HL-60 (cell line): Measurements from ENCODE around the gene MCM5.

Source experiments
- DNase-seq, 2 experiments: peaks; one replicate each; pipeline ENCODE4 v3.0.0-alpha.2; 2010 to 2020; ENCODE audit warnings: low read depth in 1 of 2, low spot score in 1 of 2
- H3K27ac ChIP-seq: fragments of 250-450 bp; sonication (Bioruptor Pico); replicated peaks from 2 replicates; pipeline ENCODE4 v1.5.1; 2020; ENCODE audit warnings: mild to moderate bottlenecking, moderate library complexity
- H3K27me3 ChIP-seq: fragments of 250-450 bp; sonication (Bioruptor Pico); 2 replicates; pipeline ENCODE4 v1.5.1; 2021; ENCODE audit warnings: mild to moderate bottlenecking, moderate library complexity; ENCODE audit not compliant: insufficient read depth, poor library complexity, severe bottlenecking
- H3K4me3 ChIP-seq: replicated peaks from 2 replicates; pipeline ENCODE4 v1.5.1; 2011; ENCODE audit warnings: mild to moderate bottlenecking, control low read depth, low read length; ENCODE audit not compliant: insufficient read depth
- CTCF ChIP-seq: IDR thresholded peaks from one replicate; pipeline ENCODE4 v1.5.1; 2011; ENCODE audit warnings: low read length, control low read depth, inconsistent platforms; ENCODE audit not compliant: insufficient read depth
- GABPA ChIP-seq: IDR thresholded peaks from 2 replicates; pipeline ENCODE4 v1.6.1; 2012; ENCODE audit warnings: low read depth
- POLR2AphosphoS5 ChIP-seq: IDR thresholded peaks from 2 replicates; pipeline ENCODE4 v1.6.1; 2012; ENCODE audit warnings: low read depth
- SPI1 ChIP-seq: IDR thresholded peaks from 2 replicates; pipeline ENCODE4 v1.6.1; 2012; ENCODE audit warnings: low read depth, mild to moderate bottlenecking, borderline replicate concordance
- TF ChIP-seq, protein P1 (sequence below): IDR thresholded peaks from 2 replicates; pipeline ENCODE4 v1.6.1; 2012; ENCODE audit warnings: low read depth; ENCODE audit not compliant: insufficient replicate concordance

Gene MCM5

DNA sequence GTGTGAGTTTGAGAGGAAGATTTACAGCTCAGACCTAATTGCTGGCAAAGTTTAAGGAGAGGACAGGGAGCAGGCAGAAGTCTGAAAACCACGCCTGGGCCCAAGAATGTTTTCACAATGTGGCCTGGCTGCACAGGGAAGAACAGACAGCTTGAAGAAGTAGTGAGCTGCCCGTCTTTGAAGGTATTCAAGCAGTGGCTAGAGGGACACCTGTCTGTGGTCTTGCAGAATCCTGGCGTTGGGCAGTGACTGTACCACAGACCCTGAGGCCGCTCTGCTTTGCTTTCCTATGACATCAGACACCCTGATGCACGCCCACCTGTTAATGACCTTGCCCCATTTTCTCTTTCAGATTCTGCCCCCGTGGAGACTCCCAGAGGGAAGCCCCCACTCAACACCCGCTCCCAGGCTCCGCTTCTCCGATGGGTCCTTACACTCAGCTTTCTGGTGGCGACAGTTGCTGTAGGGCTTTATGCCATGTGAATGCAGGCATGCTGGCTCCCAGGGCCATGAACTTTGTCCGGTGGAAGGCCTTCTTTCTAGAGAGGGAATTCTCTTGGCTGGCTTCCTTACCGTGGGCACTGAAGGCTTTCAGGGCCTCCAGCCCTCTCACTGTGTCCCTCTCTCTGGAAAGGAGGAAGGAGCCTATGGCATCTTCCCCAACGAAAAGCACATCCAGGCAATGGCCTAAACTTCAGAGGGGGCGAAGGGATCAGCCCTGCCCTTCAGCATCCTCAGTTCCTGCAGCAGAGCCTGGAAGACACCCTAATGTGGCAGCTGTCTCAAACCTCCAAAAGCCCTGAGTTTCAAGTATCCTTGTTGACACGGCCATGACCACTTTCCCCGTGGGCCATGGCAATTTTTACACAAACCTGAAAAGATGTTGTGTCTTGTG, 6.6 kb upstream of the MCM5 start:
- TF ChIP-seq CTCF (no peak), POLR2AphosphoS5 (no peak), GABPA (no peak), SPI1 (no peak)
- TF ChIP-seq, protein P1, sequence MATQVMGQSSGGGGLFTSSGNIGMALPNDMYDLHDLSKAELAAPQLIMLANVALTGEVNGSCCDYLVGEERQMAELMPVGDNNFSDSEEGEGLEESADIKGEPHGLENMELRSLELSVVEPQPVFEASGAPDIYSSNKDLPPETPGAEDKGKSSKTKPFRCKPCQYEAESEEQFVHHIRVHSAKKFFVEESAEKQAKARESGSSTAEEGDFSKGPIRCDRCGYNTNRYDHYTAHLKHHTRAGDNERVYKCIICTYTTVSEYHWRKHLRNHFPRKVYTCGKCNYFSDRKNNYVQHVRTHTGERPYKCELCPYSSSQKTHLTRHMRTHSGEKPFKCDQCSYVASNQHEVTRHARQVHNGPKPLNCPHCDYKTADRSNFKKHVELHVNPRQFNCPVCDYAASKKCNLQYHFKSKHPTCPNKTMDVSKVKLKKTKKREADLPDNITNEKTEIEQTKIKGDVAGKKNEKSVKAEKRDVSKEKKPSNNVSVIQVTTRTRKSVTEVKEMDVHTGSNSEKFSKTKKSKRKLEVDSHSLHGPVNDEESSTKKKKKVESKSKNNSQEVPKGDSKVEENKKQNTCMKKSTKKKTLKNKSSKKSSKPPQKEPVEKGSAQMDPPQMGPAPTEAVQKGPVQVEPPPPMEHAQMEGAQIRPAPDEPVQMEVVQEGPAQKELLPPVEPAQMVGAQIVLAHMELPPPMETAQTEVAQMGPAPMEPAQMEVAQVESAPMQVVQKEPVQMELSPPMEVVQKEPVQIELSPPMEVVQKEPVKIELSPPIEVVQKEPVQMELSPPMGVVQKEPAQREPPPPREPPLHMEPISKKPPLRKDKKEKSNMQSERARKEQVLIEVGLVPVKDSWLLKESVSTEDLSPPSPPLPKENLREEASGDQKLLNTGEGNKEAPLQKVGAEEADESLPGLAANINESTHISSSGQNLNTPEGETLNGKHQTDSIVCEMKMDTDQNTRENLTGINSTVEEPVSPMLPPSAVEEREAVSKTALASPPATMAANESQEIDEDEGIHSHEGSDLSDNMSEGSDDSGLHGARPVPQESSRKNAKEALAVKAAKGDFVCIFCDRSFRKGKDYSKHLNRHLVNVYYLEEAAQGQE: no peak
- no peak overlapping the region for H3K27ac ChIP-seq
- no peaks in the 10 kb centered on the region for H3K27me3 ChIP-seq
- no peak for DNase-seq
- H3K4me3 ChIP-seq: no peak overlapping the region

GRCh38 chr22:35394011-35394312, 6.0 kb upstream of the MCM5 start:
- no peaks in the 10 kb centered on the region for H3K27me3 ChIP-seq
- no peak overlapping the region for H3K27ac ChIP-seq
- H3K4me3 ChIP-seq: no peak overlapping the region
- no peak for DNase-seq
- TF ChIP-seq CTCF (no peak), SPI1 (no peak), POLR2AphosphoS5 (no peak), GABPA (no peak)
- TF ChIP-seq, protein P1: no peak

- no peak for DNase-seq
- TF ChIP-seq, protein P1: no peak
- TF ChIP-seq GABPA (no peak), POLR2AphosphoS5 (no peak), SPI1 (no peak), CTCF (no peak)
- no peaks in the 10 kb centered on the region for H3K27me3 ChIP-seq
- H3K27ac ChIP-seq: no peak overlapping the region
- H3K4me3 ChIP-seq: no peak overlapping the region
Measured at GRCh38 chr22:35394810-35395563, 5.0 kb upstream of the MCM5 start.
